ENCODE data around the gene ZNF185.
"Not testable (repeated sequence)": the region's sequence is repeated elsewhere in the genome, so short reads cannot be mapped to it uniquely, and the experiment has no call there.

Gene ZNF185

DNA sequence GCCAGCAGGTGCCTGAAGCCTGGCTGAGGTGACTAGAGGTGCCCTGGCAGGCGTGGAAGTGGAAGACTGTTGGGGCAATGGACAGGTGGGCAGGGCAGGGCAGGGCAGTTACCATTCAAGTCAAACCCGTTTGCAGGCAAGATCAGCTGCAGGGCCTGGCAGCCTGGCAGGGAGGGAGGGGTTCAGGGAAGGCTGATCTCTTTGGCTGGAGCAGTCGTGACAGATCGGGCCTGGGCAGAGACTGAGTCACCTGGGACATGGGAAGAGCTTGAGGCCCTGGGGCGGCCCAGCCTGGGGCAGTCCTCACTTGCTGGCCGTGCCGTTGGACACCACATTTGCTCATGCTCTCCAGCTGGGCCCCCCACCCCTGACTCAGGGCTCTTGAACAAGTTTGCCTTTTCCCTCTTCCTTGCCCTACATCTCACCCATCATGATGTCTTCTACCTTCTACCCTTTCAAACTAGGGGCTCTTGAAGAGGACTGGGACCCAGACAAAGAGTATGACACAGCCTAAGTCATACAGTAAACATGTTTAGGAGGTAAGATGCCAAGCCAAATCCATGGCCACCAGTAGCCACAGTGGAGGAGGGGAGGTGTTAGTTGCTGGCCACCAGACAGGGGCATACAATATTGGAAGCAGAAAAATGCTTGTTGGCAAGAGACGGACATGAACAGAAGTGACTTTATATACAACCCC, 2.0 kb upstream of the ZNF185 start:
- peak; percentile 86 for DNase-seq (ENCODE audit: low read depth)

DNA sequence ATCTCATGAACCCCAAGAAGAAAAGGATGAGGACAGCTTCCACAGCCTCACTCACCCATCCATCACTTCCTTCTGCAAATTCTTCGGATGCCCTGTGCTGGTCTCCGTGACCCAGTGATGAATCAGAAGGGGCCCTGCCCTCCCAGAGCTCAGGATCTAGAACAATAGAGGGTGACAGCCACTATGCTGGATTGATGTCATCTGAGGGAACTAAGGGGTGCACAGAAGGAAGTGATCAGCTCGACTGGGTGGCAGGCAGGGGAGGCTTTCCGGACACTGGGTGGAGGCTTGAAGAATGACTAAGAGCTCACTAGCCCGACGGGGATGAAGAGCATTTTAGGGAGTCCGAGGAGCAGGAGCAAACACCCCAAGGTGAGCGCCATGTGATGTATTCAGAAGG, 1.4 kb upstream of the ZNF185 start:
- peak; percentile 86 for DNase-seq (ENCODE audit: low read depth)

DNA sequence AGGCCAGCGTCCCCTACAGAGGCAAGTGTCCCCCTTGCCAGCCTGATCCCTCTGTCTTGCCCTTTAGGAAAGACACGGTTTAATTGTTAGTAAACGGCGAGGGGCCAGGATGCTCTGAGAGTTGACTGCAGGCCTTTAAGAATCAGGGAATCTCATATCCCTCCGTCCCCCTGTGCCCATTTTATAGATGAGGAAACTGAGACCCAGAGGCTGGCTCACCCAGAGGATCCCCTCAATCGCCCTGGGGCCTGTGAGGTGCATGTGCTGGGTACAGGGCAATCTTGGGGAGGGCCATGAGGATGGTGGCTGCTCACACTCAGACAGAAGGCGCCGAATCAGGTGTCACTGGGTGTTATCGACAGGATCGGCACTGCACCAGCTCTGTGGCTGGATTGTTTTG, 575 bp downstream of the ZNF185 start:
- DNase-seq (ENCODE audit: low read depth) = no peak

- DNase-seq (ENCODE audit: low read depth) = no peak
Measured at GRCh38 chrX:152899111-152899873, 1.4 kb downstream of the ZNF185 start.

DNA sequence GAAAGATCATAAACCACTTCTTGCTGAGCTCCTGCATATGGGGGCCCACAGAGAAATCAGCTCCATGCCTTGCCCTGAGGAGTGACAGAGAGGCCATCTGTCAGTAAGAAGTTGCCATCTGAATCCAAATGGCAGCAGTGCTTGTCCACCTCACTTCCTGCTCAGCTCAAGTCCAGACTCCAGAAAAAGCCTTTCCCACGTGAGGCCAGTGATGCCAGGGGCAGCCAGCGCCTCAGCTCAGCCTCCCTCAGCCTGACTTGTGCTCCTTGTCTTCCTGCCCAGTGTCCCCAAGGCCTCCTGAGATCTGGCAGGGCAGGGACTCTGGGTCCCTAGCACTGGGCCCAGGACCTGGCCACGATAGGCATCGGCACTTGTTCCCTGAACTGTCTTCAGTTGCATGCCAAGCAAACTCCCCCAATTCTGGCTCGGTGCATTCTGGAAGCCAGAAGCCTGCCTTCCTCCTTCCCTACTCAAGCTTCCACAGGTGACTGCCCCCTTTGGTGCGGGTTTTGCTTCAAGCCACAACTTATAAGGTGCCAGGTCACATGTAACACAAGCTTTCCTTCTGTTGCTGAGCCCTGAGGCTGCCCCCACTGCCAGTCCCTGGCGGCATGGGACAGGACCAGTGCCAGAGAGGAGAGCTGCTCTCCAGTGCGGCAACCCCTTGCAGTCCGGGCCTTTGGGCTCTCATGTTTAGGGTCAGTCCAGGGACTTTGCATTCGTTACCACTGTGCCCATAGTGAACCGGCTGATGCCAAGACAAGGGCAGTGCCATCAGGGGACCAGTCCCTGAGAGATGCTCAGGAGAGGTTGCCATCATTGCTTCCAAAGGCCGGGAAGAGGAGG, 2.2 kb downstream of the ZNF185 start:
- no peak for DNase-seq (ENCODE audit: low read depth)

DNA sequence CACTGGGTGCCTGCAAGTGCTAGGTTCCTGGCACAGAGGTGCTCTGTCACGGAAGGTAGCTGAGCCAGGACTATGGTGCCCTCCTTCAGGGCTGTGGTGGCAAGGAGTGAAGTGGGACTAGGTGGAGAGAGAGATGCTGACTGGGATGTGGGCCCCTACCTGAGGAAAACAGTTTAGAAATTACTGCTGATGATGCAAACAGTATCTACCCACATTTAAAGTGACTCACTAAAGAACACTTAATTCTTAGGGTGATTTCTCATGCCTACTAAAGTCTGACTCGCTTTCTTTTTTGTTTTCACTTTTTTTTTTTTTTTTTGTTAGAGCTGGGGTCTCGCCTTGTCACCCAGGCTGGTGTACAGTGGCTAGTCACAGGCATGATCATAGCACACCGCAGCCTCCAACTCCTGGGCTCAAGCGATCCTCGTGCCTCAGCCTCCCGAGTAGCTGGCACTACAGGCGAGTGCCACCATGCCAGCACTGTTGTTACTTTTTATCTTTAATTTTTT, 3.1 kb downstream of the ZNF185 start:
- peak; percentile 46 for DNase-seq (ENCODE audit: low read depth)

DNA sequence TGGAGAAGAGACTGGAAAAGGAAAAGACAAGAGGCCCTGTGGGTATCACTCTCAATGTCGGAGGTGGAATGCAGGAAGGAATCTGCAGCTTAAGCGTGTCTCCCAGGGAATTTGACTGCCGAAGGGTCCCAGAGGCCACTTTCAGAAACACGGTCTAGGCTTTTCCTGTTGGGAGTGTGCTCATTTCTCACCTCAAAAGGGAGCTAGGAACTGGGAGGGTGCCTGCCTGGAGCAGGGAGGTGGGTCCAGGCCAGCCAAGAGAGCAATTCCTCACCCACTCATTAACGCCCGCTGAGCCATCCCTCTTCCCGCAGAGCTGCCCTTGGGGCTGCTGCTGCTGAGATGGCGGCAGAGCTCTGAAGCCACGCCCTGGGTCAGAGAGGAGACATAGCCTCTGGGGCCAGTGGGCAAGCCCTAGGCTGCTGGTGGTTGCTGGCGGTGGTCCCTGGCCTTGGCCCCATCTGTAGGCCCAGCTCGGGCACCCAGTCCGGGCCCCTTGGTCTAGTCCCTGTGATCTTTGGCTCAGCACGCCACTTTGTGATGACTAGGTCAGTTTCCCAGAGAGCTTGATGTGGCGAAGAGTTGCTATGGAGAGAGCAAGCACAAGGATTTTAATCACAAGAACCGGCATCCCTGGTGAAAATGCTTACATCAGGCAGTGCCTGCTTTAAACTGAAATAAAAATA, 4.1 kb downstream of the ZNF185 start:
- DNase-seq (ENCODE audit: low read depth) = no peak

- no peak for DNase-seq (ENCODE audit: low read depth)
Measured at GRCh38 chrX:152902502-152902820, 4.6 kb downstream of the ZNF185 start.

DNA sequence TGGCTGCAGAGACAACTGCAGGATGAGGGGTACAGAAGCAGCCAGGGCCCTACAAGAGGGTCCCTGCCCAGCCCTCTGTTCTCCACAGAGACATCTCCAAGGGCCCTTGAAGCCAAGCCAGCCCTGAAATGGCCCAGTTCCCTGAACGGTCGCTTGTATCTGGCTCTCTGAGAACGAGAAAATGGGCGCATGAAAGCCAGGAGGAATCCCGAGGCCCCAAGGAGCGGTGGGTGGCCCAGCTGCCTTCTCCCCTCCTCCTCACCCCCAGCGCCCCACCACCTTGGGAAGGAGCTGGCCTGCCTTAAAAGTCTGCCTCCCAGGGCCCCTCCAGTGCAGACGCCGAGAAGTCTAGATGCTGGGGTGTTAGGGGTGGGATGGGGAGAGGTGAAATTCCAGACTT, 5.7 kb downstream of the ZNF185 start:
- no peak for DNase-seq (ENCODE audit: low read depth)

DNA sequence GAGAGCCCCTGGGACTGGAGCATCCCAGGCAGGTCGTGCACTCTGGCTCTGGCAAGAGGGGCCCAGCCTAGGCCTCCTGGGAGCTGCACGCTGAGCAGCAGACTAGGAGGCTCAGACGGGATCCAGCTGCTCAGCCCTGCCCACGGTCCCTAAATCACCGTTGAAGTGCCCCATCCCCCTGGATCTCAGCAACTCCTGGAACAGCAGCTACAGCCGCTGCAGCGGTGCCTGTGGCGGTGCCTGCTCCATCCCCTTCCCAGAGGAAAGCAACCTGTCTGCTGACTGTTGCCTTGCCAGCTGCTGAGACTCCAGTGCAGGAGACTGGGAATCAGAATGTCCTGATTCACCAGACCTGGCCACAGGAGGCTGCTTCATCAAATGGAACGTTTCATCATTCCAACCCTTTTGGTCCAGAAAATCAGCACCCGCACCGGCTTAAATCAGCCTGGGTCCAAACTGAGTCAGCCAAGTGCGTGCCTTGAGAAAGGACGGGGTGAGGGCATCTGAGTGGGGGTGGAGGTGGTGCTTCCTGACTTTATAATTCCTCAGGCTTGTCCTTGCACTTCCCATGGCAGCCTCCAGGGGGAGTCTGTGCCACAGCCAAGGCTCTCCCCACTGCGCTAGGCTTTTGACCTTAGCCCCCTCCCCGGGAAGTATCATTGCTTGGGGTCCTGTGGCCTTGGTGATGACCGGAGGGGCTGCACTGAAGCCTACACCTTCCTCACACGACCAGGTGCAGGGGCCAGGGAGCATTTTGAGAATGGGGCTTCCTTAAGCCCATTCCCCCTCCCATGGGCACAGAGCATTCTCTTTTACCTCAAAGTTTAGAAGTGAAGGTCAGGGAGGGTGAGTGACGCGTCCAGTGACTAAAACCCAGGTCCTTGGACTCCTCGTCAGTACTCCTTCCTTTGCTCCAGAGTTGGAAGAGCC, 6.5 kb downstream of the ZNF185 start:
- DNase-seq (ENCODE audit: low read depth) = peak; percentile 88

DNA sequence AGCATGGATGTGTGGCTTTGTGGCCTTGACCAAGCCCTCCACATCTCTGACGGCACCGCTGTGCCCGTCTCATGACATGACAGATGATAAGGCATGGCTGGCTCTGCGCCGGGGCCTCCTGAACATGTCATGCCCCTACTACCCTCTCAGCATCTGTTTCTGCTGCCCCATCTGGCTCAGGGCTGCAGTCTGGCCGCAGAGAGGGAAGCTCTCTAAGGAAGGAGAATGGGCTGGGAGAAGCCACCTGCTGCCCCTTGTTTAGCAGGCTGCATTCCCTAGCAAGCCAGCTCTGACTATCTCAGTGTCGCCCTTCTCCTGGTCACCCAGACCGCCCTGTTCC, 7.2 kb downstream of the ZNF185 start:
- DNase-seq (ENCODE audit: low read depth) = no peak

- DNase-seq (ENCODE audit: low read depth) = peak; percentile 86
Measured at GRCh38 chrX:152907084-152907651, 9.3 kb downstream of the ZNF185 start.

GRCh38 chrX:152908486-152908885, 10.6 kb downstream of the ZNF185 start:
- no peak for DNase-seq (ENCODE audit: low read depth)

GRCh38 chrX:152910018-152910417, 12.2 kb downstream of the ZNF185 start:
- not testable (repeated sequence) for DNase-seq (ENCODE audit: low read depth)

- DNase-seq (ENCODE audit: low read depth) = peak; percentile 10
Measured at GRCh38 chrX:152912106-152912505, 14.2 kb downstream of the ZNF185 start.

DNA sequence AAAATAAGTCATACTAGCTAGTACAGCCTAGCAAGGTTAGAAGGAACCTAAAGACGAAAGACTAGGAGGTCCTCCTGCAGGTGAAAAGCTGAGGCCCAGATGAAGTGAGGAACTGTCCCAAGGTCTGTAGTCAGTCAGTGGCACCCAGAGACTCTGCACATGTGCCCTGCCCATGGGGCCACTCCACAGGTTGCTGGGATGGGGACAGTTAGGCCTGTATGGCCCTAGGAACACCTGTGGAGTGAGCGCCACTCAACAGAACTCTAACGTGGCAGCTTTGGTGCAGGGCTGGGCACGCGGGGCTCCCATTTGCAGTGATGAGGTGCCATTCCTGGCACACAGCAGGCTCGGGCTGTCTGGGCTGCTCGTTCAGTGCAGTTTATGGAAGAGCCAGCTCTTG, 14.8 kb downstream of the ZNF185 start:
- no peak for DNase-seq (ENCODE audit: low read depth)

GRCh38 chrX:152913346-152913745, 15.5 kb downstream of the ZNF185 start:
- no peak for DNase-seq (ENCODE audit: low read depth)

- DNase-seq (ENCODE audit: low read depth) = no peak
Measured at GRCh38 chrX:152913910-152914309, 16.0 kb downstream of the ZNF185 start.

DNA sequence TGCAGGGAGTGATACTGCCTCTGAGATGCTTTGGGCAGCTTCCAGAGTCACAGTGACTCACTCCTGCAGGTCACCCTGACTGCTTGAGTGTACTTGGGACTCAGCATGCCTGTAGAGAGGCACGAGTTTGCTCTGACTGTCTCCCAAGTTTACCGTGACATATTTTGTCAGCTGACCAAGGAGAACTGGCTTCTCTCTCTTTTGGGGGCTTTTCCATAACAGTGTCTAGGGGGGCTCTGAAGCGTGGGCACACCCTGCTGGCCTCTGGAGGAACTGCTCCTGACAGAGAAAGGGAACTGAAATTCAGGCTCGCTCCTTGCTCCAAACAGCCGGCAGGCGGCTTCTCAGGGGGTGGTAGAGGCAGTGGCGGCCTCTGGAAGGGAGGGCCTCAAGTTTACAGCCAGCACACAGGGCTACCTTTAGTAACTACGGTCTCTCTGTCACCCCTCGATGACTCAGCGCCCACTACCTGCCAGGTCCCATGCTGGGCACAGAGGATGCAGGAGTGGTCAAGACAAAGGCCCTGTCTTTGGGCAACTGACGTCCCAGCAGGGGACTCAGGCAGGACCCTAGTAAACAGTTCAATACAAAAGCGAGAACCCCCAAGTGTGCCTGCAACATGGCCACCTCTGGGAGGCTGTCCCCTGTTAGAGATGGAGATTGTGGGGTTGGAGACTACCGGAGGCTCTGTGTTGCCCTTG, 17.8 kb downstream of the ZNF185 start:
- DNase-seq (ENCODE audit: low read depth) = peak; percentile 77

Measured in ELR (cell line).